ENCODE results near the gene LHX3. TPM values are rescaled to one million over a fixed set of nuclear protein-coding genes. Genes with fewer than 3 reads are reported as not detected.

Gene LHX3
- total and polyA plus RNA-seq, 4 donors: not detected

- Histone ChIP-seq H3K36me3 (ENCODE audit: control insufficient read depth in 4 of 4, insufficient read depth in 4 of 4, low read length in 4 of 4) (no peaks in the 10 kb centered on the region), H3K27ac (ENCODE audit: low read depth in 1 of 2, low read length in 1 of 2) (no peak overlapping the region), H3K27me3 (ENCODE audit: control insufficient read depth in 3 of 3, insufficient read depth in 3 of 3, low read length in 2 of 3) (peaks cover 39 to 64% (median 54%) of the 10 kb centered on the region in 3 donors), H3K9ac (ENCODE audit: insufficient read depth in 1 of 2, low read length in 2 of 2) (no peak overlapping the region), H3K4me3 (no peak overlapping the region), H3K4me1 (ENCODE audit: control insufficient read depth in 5 of 5, insufficient read depth in 5 of 5, low read length in 5 of 5) (peaks cover 0 to 4% (median 0%) of the 10 kb centered on the region in 5 donors), H3K9me3 (ENCODE audit: control insufficient read depth in 4 of 4, insufficient read depth in 3 of 4, low read length in 3 of 4) (peaks cover 0 to 21% (median 0%) of the 10 kb centered on the region in 4 donors)
- 7 to 8% methylated on average over 66 to 85 of the region's 85 CpGs for WGBS, 2 donors
- ATAC-seq (ENCODE audit: insufficient read depth, low FRiP score) (no peak), DNase-seq (peak; percentile 31 to 63 (median 40))
- no peak for TF ChIP-seq CTCF (IDR thresholded peaks at IDR 0.05; ENCODE audit: control extremely low read depth, extremely low read depth)
These were observed 3.1 kb downstream of the LHX3 start for GRCh38 chr9:136201609-136202453.

GRCh38 chr9:136201174-136201573 lies 3.8 kb downstream of the LHX3 start:
- no peak overlapping the region for H3K4me3 ChIP-seq
- no peaks in the 10 kb centered on the region for H3K36me3 ChIP-seq (ENCODE audit: control insufficient read depth in 4 of 4, insufficient read depth in 4 of 4, low read length in 4 of 4)
- ATAC-seq (ENCODE audit: insufficient read depth, low FRiP score): no peak
- TF ChIP-seq CTCF (IDR thresholded peaks at IDR 0.05; ENCODE audit: control extremely low read depth, extremely low read depth): no peak
- H3K9me3 ChIP-seq (ENCODE audit: control insufficient read depth in 4 of 4, insufficient read depth in 3 of 4, low read length in 3 of 4): peaks cover 0 to 23% (median 0%) of the 10 kb centered on the region in 4 donors
- H3K27me3 ChIP-seq (ENCODE audit: control insufficient read depth in 3 of 3, insufficient read depth in 3 of 3, low read length in 2 of 3): peaks cover 42 to 71% (median 54%) of the 10 kb centered on the region in 3 donors
- peaks cover 0 to 4% (median 0%) of the 10 kb centered on the region in 5 donors for H3K4me1 ChIP-seq (ENCODE audit: control insufficient read depth in 5 of 5, insufficient read depth in 5 of 5, low read length in 5 of 5)
- WGBS, 2 donors: 54 to 55% methylated on average over 13 of the region's 13 CpGs
- H3K27ac ChIP-seq (ENCODE audit: low read depth in 1 of 2, low read length in 1 of 2): no peak overlapping the region
- no peak for DNase-seq
- no peak overlapping the region for H3K9ac ChIP-seq (ENCODE audit: insufficient read depth in 1 of 2, low read length in 2 of 2)

- Histone ChIP-seq H3K4me1 (ENCODE audit: control insufficient read depth in 5 of 5, insufficient read depth in 5 of 5, low read length in 5 of 5) (peaks cover 0 to 4% (median 0%) of the 10 kb centered on the region in 5 donors), H3K4me3 (no peak overlapping the region), H3K9me3 (ENCODE audit: control insufficient read depth in 4 of 4, insufficient read depth in 3 of 4, low read length in 3 of 4) (peaks cover 0 to 21% (median 0%) of the 10 kb centered on the region in 4 donors), H3K36me3 (ENCODE audit: control insufficient read depth in 4 of 4, insufficient read depth in 4 of 4, low read length in 4 of 4) (no peaks in the 10 kb centered on the region), H3K27me3 (ENCODE audit: control insufficient read depth in 3 of 3, insufficient read depth in 3 of 3, low read length in 2 of 3) (peaks cover 47 to 70% (median 54%) of the 10 kb centered on the region in 3 donors), H3K27ac (ENCODE audit: low read depth in 1 of 2, low read length in 1 of 2) (no peak overlapping the region), H3K9ac (ENCODE audit: insufficient read depth in 1 of 2, low read length in 2 of 2) (no peak overlapping the region)
- DNase-seq (no peak), ATAC-seq (ENCODE audit: insufficient read depth, low FRiP score) (no peak)
- WGBS, 2 donors: 54 to 56% methylated on average over 19 of the region's 19 CpGs
- TF ChIP-seq CTCF (IDR thresholded peaks at IDR 0.05; ENCODE audit: control extremely low read depth, extremely low read depth): no peak
These were observed 4.5 kb downstream of the LHX3 start for GRCh38 chr9:136200424-136200823.
